ENCODE measurements around the gene RASL11B.

The RASL11B gene

DNA sequence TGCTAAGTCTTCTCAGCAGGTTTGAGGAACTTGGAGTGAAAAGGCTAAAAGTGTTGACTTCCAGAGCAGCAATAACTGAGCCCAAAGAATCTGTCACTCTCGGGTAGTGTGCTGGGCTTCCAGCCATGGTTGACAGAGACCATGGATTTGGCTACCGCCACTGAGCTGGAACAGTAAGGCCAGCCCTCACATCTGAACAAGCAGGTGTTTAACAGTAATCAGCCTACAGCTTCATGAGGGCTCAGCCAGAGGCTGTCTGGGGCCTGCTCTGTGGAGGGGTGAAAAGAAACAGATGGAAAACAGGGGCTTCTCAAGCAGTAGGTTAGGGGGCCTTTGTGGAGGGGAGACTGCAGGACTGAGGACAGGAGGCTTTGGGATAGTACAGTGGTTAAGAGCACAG lies 14.9 kb downstream of the RASL11B start:
- no peak for DNase-seq

DNA sequence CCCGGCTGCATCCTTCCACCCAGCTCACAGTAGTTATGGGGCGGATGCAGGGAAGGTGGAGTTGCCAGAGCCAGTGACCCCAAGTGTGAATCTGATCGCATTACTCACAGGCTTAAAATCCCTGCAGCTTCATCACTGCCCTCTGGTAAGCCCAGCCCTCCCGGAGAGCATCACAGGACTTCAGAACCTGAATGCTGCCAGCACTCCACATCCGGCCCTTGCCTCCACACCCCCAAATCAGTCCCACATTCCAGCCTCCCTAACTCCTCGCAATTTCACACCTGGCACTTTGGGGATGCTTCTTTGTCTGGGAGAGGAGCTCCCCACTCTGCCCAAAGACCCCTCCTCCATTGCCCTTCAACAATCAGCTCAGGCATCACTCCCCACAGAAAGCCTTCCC lies 15.6 kb downstream of the RASL11B start:
- DNase-seq: no peak

DNA sequence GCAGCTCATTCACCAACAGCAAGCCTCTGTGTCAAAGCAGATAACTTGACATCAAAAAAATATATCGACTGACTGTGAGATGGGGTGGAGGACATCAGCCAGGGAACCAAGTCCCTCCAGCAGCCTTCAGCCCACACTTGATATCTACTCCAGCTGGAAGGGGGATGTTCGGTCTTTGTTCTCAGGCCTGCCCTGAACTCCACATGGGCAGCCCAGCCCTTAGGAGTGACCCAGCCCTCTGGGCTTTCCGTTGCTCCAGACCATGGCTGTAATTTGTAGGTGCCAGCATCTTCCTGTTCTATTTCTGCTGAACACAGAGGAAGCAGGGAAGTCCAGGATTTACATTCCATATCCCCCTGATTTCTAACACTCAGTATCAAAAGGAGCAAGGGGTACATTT lies 17.4 kb downstream of the RASL11B start:
- no peak for DNase-seq

DNA sequence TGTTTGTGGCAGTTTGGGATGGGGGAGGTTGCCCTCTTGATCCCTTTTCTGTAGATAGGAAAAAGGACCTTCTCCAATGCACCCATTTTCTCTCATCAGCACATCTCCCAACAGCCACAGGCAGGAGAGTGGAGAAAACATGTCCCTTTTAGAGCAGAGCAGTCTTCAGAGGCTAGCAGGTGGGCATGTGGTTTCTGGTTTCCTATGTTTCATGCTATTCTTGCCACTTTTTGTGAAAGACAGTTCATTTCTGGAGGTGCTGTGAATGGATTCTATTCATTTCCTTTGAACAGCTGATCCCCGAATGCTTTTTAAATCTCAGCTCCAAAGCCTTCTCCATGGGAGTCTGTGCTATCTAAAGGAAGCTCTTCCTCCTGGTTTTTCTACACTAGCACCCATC lies 18.9 kb downstream of the RASL11B start:
- DNase-seq: no peak

DNA sequence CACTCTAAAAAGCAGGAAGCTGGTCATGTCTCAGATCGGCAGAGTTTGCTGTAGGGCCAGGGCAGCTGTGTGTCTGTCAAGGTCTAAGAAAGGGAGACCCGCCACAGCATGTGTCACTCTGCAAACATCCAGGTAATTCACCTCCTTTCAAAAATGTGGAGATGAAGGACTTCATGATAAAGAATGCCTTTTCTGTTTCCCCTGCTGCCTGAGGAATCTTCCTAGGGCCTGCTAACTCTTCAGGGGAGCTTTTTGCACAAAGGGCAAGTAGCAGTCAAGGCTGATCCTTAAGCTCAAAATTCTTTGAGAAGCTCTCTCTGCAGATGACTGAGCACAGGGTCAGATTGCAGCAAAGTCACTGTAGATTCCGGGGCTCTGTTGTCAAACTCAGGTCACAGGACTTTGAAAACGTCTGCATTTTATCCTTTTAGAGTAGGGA lies 21.1 kb downstream of the RASL11B start:
- no peak for DNase-seq

DNA sequence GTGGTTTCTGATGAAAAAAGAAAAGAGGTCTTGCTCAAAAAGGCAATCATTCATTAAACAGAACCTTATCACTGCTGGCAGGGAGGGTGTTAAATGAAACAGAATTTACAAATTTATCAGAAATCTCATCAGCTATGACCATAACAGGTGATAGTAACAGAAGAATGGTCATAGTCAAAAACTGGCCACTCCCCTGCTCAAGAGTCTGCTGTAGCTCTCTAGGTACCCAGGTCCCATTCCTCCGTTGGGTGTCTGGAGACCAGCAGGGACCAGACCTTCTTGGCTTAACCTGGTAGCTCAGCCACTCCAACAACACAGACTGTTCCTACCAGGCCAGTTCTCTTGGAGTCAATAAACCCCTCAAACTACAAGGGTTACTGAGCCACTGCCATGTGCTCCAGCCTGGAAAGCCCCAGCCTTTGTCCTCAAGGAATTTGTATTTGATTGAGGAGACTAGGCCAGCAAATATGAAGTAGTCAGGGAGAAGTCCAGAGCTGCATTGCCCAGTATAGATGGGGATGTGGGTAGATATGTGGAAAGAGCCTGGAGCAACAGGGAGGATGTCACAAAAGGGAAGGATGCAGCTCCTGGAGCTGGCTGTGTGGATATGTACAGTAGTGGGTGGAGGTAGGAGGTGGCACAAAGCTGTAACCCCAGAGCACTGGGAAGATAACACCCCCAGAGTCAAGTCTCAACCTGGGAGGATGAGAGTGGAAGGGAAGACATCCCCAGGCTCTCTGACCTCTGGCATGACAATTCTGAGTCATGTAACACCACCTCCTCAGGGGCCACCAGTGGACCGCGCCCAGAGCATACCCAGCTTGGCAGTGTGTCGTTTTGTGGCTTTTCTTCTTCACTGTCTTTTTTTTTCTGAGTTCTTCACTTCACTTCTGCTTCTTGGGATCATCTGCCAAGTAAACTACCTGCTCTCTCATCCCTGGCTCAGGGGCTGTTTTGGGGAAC lies 21.9 kb downstream of the RASL11B start:
- DNase-seq: no peak

DNA sequence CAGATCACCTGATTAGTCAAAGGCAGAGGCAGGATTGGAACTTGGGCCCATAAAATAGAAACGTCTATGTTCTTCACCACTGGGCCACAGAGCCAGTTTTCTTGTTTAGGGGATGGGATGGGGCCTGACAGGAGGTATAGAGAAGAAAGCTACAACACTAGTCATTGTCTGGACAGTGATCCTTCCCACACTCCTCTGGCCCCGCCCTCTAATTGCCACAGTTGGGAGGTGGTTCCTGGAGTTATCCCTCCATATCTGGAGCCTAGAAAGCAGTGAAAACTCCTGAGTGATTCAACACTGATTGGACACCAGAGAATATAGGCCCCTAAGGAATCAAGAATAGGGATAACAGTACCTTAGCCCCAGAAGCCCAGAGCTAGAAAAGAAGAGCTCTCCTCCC lies 22.9 kb downstream of the RASL11B start:
- DNase-seq: no peak

DNA sequence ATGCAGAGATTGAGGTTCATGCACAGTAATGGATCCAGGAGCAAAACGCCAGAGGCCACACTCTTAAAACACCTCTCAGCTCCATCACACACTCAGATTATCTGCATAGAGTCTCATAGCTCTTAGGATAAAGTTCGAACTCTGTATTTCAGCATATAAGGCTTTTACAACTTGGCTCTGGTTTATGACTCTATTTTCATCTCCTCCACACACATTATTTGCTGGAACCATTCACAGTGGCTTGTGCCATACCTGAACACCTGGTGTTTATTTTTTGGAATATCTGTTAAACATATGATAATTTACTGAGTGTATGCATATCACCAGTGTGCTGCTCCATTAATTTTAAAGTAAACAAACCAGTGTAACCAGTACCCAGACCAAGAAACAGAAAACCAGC lies 27.2 kb downstream of the RASL11B start:
- DNase-seq: no peak

DNA sequence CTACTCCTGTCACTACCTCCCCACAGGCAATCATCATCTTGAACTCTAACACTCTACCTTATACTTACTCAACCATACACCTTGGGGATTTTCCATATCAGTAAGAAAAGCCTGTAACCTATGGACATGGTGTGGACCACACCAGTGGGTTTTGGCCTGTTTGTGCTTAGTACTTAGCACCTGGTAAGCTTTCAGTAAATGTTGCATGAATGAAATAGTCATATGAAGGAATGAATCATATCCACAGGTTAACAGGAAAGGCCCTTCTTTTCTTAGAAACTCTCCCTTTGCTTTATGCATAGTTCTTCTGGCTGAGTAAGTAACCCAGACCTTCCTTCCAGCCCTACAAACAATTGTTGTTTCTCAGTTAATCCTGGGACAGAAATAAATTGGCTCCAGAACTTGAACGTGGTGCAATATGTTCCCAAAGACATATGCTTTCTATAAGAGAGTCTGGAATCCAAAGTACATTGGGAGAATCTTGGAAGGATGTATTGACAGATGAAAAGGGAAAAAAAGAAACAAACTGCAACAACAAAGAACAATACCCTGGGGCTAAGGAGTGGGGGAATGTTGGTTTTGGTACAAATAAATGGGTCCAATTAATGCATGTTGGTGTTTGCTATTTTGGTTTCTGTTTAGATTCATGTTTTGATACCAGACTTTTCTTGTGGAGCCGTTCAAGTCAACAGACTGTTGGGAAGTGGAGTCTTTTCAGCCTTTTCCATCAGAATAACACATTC lies 27.8 kb downstream of the RASL11B start:
- DNase-seq: no peak

DNA sequence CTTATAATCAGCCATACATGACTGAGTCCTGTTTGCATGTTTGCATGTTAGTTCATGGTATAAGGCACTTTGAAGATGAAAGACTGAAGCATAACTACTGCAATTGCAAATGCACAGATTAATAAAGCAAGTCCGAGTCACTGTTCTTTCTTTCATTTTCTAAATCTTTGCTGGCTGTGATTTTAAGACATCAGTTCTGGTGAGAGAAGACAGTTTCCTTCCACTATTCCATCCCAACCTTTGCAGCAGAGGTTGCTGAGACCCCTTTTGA lies 28.3 kb downstream of the RASL11B start:
- DNase-seq: no peak

DNA sequence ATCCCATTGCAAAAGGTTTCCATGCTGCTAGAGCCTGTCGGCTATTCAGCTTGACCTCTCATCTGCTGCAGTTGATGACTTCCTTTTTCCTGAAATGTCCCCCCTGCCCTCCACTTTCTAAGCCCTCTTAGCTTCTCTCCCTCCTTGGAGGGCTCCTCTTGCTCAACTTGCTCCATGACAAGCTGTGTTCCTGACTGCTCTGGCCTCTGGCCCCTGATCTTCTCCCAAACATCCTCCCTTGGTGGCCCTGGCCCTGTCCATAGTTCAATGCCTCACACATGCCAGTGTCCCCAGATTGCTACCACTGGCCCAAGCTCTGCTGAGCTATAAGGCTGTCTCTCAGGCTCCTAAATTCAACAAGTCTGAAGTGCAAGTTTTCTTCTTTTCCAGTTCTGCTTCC lies 29.6 kb downstream of the RASL11B start:
- DNase-seq: no peak

DNA sequence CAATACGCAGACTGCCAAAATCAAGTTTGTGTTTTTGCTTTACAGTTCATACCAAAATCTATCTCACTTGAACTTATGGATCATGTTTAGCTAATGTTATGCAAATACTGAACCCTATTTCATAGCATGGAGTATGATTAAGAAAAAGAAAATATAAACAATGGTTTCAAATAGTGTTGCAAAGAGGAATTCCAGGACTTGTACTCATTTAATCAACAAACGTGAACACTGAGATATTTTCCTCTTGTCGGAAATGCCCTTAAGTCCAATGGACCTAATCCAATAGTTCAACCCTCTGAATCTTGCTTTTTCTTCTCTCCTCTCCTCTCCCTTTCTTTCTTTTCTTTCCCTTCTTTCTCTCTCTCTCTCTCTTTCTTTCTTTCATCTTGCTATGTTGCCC lies 30.8 kb downstream of the RASL11B start:
- no peak for DNase-seq

DNA sequence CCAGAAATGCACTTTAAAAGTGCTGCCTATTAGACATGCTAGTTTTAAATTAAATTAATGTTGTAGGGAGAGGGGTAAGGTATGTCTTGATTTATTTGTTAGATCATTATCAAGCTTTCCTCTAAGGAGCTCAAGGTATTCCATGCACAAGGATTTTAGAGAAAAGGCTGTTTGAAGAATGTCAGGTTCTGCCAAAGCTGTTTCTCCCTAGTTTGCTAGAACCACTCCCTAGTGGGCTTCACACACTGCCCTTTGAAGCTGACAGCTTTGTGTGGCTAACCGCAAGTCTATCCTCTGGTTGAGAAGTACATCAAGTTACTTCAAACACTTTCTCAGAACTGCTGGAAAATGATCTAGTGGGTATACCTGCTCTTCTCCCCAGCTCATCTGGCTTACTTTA lies 32.3 kb downstream of the RASL11B start:
- DNase-seq: no peak

DNA sequence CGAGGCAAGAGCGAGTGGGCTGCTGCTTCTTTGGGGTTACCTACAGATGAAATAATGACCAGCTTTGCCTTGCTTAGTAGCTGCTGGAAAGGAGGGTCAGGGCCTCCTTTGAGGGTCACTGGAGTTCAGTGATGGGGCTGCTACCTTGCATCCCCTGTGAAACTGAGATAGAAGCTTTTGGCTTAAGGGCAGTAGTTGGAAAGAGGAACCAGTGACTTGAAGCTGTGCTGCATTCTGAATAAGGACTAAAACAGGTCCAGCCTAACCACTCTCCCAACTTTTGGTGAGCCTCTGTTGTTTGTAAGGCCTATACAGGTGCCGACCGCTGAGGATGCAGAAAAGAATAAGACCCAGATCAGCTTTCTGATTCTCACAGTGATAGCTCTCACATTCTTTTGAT lies 41.2 kb downstream of the RASL11B start:
- DNase-seq: no peak

DNA sequence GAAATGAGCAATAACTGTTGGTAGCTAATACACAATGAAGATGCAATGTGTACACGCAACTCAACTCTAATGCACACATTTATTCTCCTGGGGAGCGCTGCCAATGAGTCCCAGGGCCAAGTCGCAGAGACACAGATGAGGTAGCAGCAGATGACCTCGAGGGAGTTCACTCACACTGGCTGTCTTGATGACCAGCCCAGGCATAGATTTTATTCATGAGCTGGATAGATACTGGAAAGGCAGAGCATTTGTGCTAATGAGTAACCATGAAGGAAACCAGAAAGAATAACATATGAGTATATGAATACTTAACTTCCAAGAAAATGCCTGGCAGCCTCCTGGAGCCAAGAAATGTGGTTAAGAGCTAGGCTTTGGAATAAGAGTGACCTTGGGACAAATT lies 42.3 kb downstream of the RASL11B start:
- DNase-seq: no peak

DNA sequence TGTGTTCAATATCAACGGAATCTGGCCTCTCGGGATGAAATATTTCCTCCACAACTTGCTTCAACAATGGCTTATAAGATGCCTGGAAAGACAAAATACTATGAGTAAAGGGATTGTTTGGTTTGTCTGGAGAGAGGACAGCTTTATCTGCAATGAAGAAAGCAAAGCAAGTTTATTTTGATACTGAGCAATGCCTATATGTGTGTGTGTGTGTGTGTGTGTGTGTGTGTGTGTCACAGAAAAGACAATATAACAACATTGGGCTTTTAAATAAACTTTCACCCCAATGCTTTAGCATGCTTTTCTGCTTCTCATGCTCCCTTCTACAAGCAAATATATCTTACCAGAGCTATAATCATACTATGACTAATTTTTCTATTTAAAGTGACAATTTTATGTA lies 45.4 kb downstream of the RASL11B start:
- no peak for DNase-seq

DNA sequence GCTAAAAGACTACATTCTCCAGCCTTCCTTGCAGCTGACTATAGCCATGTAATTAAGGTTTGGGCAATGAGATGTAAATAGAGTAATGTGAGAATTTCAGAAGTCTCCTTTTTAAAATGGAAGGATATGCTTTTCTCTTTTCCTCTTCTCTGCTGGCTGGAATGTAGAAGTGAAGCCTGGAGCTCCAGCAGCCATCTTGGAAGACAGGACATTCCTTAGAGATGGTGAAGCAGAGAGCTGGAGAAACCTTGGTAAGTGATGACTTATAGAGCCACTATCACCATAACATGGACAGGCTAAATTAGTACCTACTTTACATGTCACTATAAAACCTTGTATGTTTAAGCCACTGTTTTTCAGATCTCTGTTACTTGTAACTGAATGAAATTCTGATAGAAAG lies 48.0 kb downstream of the RASL11B start:
- no peak for DNase-seq

DNA sequence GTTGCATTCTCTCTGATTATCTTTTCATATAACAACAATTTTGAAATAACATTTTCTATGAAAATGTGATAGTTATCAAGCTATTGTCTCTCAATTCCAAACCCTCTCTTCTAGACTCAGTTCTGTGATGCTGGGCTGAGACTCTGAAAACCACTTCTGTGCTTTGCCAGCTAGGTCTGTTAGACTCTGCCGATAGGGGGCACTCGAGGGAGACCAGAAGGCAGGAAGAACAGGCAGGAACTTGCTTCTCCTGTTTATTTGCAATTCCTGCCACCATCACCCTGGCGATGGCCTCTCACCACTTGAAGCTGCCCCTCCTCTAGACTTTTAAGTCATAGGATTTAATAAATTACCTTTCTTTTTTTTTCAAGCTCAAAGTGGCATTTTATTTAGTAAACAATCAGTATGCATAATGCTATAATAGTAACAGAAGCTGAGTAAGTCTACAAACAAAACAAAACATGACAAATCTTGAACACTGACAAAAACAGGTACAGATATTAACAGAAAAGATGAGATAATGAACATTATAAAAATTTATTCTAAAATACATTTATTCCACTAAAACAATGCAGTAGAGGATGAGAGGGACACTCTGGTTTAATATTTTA lies 49.7 kb downstream of the RASL11B start:
- DNase-seq: no peak

DNA sequence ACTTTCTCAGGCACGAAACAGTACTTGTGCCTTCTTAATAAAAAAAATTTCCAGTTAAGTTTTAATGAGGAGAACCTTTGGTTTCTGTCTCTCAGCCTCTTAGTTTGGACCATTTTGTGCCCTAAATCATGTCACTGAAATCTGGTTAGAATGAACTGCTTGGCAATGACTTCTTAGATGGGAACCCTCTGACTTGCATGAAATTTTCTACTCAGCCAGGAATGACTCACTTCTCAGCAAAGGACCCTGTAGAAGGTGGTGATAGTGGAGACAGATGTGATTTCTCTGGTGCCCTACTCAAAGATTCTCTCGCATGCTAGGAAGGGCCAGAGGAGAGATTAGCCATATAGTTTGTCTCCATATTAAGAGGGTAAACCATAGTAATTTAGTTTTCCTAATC lies 50.5 kb downstream of the RASL11B start:
- DNase-seq: no peak

DNA sequence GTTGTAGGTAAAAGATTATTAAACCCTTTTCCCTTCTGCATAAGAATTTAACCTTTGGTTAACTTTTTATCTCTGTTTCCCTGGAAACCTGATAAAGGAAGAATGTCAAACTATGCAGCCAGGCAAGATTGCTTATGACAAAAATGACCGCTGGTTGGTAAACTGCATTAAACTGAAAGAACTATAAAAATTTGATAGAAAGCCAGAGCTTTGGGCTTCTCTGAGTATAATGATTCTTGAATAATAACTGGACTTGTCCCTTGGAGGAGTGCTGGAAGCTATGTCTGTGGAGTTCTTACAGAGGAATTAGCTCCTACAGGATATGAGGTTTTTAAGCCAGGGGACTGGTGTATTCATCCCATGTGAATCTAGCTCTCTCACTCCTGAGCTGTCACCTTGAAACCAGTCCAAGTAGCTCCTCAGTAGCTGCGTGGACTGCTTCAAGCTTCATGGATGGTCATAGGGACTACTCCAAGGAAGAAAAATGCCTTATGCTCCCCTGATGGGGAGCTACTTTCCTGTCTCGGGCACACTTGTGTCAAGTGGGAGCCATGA lies 52.0 kb downstream of the RASL11B start:
- no peak for DNase-seq

DNA sequence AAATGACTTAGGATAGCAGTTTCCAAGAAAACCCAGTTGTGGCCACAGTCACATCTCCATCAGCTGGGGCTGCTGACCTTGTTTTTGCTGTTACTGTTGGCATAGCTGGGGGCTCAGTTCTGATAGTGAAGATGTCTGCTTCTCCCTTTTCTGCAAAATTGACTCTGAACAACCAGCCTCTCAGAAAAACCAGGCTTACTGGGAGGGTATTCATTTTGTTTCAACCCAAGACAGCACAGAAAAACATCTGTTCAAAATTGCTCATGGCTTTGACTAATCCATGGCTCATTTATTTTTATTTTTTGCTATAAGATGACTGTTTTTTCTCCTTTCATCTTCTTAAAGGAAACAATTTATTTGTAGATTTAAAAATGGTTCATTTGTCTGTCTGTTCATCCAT lies 53.1 kb downstream of the RASL11B start:
- DNase-seq: no peak

DNA sequence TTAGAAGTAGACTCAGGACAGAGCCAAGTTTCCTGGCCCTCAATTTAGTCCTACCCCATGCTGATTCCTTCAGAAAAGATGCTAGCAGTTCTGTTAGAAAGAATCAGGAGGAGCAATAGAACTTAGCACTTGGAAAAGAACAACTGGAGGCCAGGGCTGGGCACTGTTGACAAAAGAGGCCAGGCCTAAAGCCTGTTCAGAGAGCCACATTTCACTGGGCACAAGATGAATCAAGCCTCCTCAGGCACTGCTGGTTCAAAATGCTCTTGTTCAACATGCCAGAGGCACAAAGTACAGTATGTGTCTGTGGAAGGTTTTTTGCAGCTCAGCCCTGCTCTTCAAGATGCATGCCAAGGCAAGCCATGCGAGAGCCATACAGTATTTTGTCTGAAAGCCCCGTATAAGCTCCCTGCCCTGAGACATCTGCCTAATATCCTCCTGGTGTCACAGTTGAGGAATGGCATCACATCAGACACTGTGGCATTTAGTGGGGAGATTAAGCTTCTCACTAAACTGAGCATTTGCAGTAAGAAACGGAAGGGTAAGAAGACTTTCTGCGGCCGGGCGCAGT lies 53.7 kb downstream of the RASL11B start:
- no peak for DNase-seq

Measured in SIG-M5 (cell line).